CD4-positive, alpha-beta T cell treated with Interleukin-10 for 1 hour (primary cell): ENCODE results near the gene TAC4.
"Not testable (repeated sequence)": the region's sequence is repeated elsewhere in the genome, so short reads cannot be mapped to it uniquely, and the experiment has no call there.

Source experiments
- DNase-seq: peaks from one replicate; pipeline ENCODE4 v3.0.0-alpha.2; 2020

TAC4 gene

DNA sequence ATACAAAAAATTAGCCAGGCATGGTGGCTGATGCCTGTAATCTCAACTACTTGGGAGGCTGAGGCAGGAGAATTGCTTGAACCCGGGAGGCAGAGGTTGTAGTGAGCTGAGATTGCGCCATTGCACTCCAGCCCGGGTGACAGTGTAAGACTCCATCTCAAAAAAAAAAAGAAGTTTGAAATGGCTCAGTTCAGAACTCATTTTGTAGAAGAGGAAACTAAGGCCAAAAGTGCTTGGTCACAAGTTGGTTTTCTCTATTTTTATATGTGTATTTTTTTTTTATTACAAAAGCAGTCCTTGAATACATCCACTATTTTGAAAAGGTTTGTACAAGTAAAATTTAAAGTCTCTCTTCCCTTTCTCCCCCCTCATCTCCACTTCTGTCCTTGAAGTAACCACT lies 5.5 kb downstream of the TAC4 start:
- DNase-seq, result no peak

GRCh38 chr17:49841548-49841947 lies 6.3 kb downstream of the TAC4 start:
- no peak for DNase-seq

- DNase-seq, result no peak
Measured at GRCh38 chr17:49839455-49839854, 8.4 kb downstream of the TAC4 start.

DNA sequence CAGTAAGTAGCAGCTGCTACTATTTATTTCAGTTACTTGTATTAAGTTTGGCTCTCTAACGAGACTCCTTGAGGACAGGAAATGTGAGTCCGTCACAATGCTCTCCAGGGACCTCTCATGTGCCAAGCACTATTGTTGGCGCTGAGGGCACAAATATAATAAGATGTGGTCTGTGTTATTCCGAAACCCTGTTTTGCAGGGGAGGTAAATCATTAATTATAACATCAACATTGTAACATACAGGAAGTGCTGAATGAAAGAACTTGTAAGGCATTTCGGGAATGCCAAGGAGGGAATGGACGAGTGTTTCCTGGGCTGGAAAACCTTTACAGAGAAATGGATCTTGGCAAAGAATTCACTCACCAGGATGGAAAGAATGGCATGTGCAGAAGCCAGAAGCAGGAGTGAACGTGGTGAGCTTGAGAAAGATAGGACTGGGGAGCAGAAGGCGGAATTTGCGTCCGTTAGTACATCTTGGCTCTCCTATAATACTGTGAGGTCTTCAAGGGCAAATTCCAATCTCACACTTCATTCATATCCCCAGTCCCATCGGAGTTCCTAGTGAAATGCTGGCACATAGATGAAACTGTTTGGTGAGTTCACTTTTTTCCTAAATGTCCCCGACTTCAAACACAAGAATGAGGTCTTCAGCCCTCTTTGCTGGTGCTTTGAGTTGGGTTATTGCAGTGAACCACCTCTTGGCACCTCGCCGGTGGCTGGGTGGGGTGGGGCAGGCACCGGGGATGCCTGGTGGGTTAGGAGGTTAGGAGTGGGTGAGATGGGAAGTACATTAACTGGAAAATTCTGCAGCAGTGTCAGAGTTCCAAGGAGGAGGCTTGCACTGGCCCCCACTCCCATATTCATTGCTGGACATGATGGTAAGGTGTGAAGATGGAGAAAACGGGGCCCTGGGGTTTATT lies 11.5 kb downstream of the TAC4 start:
- DNase-seq, result no peak

- DNase-seq, result no peak
Measured at GRCh38 chr17:49835472-49835871, 12.4 kb downstream of the TAC4 start.

GRCh38 chr17:49834118-49834743 lies 13.6 kb downstream of the TAC4 start:
- DNase-seq, result no peak

DNA sequence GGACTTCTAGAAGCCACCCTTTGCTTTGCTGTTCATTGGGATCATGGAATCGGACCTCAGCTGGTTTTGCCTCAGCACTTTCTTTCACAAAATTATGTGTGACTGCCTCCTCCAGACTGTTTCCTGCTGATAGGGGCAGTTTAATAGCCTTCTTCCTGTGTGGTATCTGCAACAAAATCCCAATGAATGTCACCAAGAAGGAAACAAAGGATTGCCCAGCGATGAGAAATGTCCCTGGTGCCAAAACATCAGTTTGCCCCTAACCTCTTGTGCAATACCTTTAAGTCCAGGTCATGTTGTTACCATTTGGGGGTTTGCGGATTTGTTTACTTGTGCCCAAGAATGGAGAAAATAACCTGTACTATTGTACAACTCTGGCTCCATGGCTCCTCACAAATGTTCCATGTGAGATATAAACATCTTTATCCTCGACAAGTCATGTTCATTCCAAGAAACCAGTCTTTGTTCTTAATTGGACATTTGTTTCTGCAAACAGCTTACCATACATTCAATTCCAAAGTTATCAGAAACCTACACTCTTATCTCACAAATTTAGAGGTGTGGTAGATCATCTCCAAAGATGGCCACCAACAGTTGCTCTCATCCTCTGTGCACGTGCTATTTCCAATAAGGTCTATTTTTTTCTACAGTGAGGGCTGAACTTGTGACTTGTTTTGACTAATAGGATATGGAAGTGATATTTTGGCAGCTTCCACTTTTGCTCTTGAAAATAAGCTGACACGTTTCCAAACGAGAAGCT lies 14.8 kb downstream of the TAC4 start:
- no peak for DNase-seq

DNA sequence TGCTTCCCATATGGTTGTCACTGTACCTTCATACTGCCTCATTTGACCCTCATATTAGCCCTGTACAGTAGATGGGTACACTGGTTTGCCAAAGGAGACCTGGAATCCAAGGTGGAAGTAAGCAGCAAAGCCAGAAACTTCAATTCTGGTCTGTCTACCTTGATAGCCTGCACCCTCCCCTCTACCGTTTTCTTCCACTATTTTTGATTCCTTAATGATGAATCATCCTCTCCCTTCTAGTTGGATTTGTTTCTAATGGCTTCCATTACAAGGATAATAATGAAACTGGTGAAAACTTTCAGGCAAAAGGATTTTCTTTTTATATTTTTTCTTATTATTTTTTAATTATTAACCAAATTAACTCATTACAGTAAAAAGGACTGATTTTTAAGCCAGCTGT lies 17.3 kb downstream of the TAC4 start:
- DNase-seq, result no peak

GRCh38 chr17:49829026-49829425 lies 18.8 kb downstream of the TAC4 start:
- DNase-seq, result no peak

GRCh38 chr17:49828325-49828724 lies 19.5 kb downstream of the TAC4 start:
- not testable (repeated sequence) for DNase-seq

GRCh38 chr17:49825645-49826044 lies 22.2 kb downstream of the TAC4 start:
- no peak for DNase-seq

GRCh38 chr17:49823614-49824013 lies 24.3 kb downstream of the TAC4 start:
- no peak for DNase-seq

- no peak for DNase-seq
Measured at GRCh38 chr17:49822829-49823228, 25.0 kb downstream of the TAC4 start.

DNA sequence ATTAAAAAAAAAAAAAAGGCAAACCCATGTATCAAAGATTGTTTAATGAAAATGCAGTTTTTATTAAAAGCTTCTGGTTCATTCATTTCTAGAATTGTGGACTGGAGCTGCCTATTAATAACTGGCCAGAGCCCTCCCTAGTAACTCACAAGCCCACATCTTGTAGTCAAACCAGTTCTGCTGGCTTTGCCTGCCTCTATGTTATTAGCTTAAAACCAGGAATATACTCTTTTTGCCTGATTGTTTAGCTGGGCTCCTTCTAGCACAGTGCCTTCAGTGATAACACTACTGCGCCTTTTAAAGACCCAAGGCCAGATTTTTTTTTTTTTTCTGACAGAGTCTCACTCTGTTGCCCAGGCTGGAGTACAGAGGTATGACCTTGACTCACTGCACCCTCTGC lies 26.0 kb downstream of the TAC4 start:
- DNase-seq, result no peak

DNA sequence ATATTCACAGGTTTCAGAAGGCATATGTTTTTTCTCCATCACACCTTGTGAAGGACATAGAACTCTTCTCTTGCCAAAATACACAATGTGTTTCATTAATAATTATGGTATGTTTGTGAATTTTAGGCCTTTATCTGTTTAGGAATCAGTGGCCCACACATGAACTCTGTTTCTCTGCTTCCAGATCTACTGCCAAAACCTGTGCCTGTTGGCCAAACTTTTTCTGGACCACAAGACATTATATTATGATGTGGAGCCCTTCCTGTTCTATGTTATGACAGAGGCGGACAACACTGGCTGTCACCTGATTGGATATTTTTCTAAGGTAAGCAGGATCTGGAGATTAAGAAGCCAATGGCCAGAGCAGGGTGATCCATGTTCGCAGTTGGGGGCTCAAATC lies 26.4 kb downstream of the TAC4 start:
- DNase-seq, result no peak

GRCh38 chr17:49820773-49821172 lies 27.1 kb downstream of the TAC4 start:
- no peak for DNase-seq

DNA sequence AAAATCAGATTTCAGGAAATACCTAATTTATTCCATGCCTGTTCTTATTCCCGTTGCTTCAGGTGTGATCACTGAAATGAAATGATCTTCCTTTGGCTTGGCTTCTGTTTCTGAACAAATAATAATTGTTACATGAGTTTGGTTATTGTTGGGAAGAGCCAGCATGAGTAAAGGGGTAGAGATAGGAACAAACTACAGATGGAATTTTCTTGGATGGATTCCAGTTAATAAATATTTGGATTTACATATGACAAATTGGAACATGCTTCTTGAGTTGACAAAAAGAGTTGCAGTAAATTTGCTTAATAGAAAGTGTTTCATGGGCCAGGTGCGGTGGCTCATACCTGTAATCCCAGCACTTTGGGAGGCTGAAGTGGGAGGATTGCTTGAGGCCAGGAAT lies 28.2 kb downstream of the TAC4 start:
- DNase-seq, result no peak

DNA sequence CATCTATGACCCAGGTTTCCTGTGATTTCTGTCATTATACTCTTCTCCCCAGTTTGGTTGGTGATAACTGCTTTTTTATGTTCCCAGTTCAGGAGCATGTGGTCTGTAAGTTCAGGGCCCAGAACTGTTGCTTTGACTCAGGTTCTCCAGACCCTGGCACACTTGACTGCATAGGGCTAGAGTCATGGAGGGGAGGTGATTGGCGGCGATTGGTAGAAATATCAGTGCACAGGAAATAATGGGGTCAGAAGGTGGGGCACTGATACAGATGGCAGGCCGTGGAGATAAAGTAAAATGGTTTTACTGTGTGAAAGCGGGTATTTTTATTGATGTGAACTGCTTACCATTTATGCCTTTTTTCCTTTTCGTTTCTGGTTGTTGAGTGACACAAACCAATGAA lies 28.7 kb downstream of the TAC4 start:
- DNase-seq, result peak; percentile 21

- peak; percentile 75 for DNase-seq
Measured at GRCh38 chr17:49817993-49818392, 29.9 kb downstream of the TAC4 start.

GRCh38 chr17:49815761-49816281 lies 32.0 kb downstream of the TAC4 start:
- DNase-seq, result no peak

DNA sequence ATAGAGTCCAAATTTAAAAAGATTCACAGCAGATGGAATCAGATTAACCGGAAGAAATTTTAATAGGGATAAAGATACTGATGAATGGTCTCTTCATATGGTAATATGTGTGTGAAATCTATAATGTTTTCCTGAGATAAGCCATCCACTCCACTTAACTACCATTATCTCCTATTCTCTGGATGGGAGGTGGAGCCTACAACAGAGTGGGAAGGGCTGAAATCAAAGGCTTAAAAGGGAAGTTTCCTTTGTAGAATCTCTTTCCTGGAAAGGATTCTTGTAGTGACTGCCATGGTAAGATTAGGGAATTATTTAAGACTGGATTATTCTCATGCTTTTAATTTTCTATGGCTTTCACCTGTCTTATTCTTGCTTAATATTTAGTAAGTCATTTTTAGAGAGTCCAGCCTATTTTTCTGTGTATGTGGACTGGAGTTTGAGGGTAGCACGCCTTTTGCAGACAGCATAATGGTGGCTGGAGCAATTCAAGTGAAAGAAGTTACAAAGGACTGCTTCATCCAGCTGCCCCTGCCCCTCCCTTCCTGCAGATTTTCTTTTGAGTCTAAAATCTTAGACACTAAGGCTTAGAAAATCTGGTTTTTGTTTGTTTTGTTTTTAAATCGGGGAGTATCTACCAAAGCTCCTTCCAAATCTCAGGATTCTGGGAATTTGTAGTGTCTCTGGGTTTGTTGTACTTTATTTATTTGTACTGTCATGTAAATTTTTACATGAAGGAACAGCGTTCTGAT lies 32.9 kb downstream of the TAC4 start:
- no peak for DNase-seq

DNA sequence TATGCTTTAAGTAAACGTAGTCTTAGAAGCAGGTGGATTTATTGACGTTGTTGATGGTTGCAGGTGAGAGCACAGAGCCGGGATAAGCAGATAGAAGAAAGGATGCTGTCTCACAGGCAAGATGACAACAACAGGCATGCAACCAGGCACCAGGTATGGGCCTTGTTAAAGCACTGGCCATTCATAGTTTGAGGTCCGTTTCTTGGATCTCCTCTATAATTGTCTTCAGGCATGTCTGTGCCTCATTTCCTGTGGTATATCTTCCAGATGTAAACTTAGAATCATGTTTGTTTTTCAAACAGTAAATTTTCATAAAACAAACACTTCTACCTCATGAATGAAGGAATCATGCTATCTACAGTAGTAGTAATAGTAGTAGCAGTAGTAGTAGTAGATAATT lies 38.8 kb downstream of the TAC4 start:
- no peak for DNase-seq

DNA sequence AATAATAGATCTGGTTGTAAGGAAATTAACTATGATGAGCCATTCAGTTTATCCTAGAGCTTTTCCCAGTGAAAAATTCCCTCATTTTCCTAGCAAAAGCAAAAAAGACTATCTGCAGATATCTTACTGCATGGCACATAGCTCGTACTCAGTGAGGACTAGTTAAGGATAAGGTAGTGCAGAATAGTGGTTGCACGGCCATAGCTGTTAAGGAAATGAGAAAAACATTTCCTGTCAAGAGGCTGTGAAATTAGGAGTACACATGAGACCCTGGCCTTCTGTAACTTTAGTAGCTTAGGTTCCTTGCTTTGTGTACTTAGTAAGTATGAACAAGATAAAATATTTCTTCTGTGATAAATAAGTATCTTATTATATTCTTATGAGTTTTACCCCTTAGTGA lies 49.1 kb downstream of the TAC4 start:
- no peak for DNase-seq
